HEK293 (cell line): ENCODE results near the gene CRIM1.

Experiments
- ATF2 ChIP-seq: fragments of 450-650 bp; formaldehyde crosslinking; IDR thresholded peaks from 2 replicates; pipeline ENCODE4 v1.5.1; 2016; ENCODE audit warnings: missing biosample characterization, missing genetic modification characterization, low read depth
- CTCF ChIP-seq: fragments of 450-650 bp; formaldehyde crosslinking; IDR thresholded peaks from 2 replicates; pipeline ENCODE4 v1.5.1; 2016; ENCODE audit warnings: missing biosample characterization, missing genetic modification characterization
- PATZ1 ChIP-seq: fragments of 450-650 bp; formaldehyde crosslinking; IDR thresholded peaks from 2 replicates; pipeline ENCODE4 v1.5.1; 2016; ENCODE audit warnings: missing biosample characterization, missing genetic modification characterization
- REST ChIP-seq: fragments of 450-650 bp; formaldehyde crosslinking; IDR thresholded peaks from 2 replicates; pipeline ENCODE4 v1.5.1; 2016; ENCODE audit warnings: missing biosample characterization, missing genetic modification characterization
- ZBTB20 ChIP-seq: fragments of 450-650 bp; formaldehyde crosslinking; IDR thresholded peaks from 2 replicates; pipeline ENCODE4 v1.5.1; 2016; ENCODE audit warnings: missing biosample characterization, missing genetic modification characterization
- ZBTB26 ChIP-seq: fragments of 450-650 bp; formaldehyde crosslinking; optimal IDR thresholded peaks from 2 replicates; pipeline ENCODE3; 2016; ENCODE audit warnings: missing biosample characterization, mild to moderate bottlenecking, missing genetic modification characterization
- ZNF274 ChIP-seq, 2 experiments: fragments of 200-500 bp in 1 of 2; fragments of 450-650 bp in 1 of 2; sonication (Bioruptor generic) in 1 of 2; formaldehyde crosslinking in 1 of 2; IDR thresholded peaks; 2 replicates each; pipeline versions ENCODE4 v1.5.1 to v1.6.1; 2014 to 2016; ENCODE audit warnings: borderline replicate concordance in 1 of 2, inconsistent platforms in 1 of 2, low read length in 1 of 2, missing biosample characterization in 1 of 2, missing genetic modification characterization in 1 of 2
- ZNF423 ChIP-seq: fragments of 450-650 bp; formaldehyde crosslinking; IDR thresholded peaks from 2 replicates; pipeline ENCODE4 v1.5.1; 2016; ENCODE audit warnings: missing biosample characterization, missing genetic modification characterization
- ZNF529 ChIP-seq: fragments of 450-650 bp; formaldehyde crosslinking; IDR thresholded peaks from 2 replicates; pipeline ENCODE4 v1.5.1; 2017; ENCODE audit warnings: missing genetic modification characterization, missing biosample characterization; ENCODE audit not compliant: insufficient replicate concordance
- ZNF560 ChIP-seq: fragments of 450-650 bp; formaldehyde crosslinking; IDR thresholded peaks from 2 replicates; pipeline ENCODE4 v1.5.1; 2017; ENCODE audit warnings: missing biosample characterization, missing genetic modification characterization, borderline replicate concordance
- ZNF585B ChIP-seq: fragments of 450-650 bp; formaldehyde crosslinking; IDR thresholded peaks from 2 replicates; pipeline ENCODE4 v1.5.1; 2016; ENCODE audit warnings: missing biosample characterization, missing genetic modification characterization
- ZNF701 ChIP-seq: fragments of 450-650 bp; formaldehyde crosslinking; IDR thresholded peaks from 2 replicates; pipeline ENCODE4 v1.5.1; 2016; ENCODE audit warnings: missing biosample characterization, missing genetic modification characterization
- ZNF776 ChIP-seq: fragments of 450-650 bp; formaldehyde crosslinking; IDR thresholded peaks from 2 replicates; pipeline ENCODE4 v1.5.0; 2017; ENCODE audit warnings: missing biosample characterization, missing genetic modification characterization, borderline replicate concordance
- ZSCAN4 ChIP-seq: fragments of 450-650 bp; formaldehyde crosslinking; IDR thresholded peaks from 2 replicates; pipeline ENCODE4 v1.5.1; 2017; ENCODE audit warnings: missing biosample characterization, missing genetic modification characterization

- TF ChIP-seq CTCF (tag by site-specific recombination) (no peak), REST (tag by site-specific recombination) (no peak), ZNF701 (tag by site-specific recombination) (no peak), ZNF423 (no peak), ZNF776 (tag by site-specific recombination) (no peak), PATZ1 (tag by site-specific recombination) (no peak), ZNF560 (tag by site-specific recombination) (no peak), ZNF585B (tag by site-specific recombination) (no peak), ZNF529 (no peak), ZNF274 (IDR thresholded peaks at IDR 0.05; ENCODE audit: low read length) (no peak), ZNF274 (tag by site-specific recombination; IDR thresholded peaks at IDR 0.05; ENCODE audit: borderline replicate concordance) (no peak), ATF2 (no peak), ZBTB20 (tag by site-specific recombination) (no peak), ZBTB26 (tag by site-specific recombination) (no peak), ZSCAN4 (tag by site-specific recombination) (no peak)
Measured at GRCh38 chr2:36433311-36434217, 78.0 kb downstream of the CRIM1 start.
